Measurements from ENCODE around the gene GDPD2. TPM values are rescaled to one million over a fixed set of nuclear protein-coding genes. Genes with fewer than 3 reads are reported as not detected.

Gene GDPD2
- total RNA-seq, 1 donor from 2014 or later = 0.13 TPM

DNA sequence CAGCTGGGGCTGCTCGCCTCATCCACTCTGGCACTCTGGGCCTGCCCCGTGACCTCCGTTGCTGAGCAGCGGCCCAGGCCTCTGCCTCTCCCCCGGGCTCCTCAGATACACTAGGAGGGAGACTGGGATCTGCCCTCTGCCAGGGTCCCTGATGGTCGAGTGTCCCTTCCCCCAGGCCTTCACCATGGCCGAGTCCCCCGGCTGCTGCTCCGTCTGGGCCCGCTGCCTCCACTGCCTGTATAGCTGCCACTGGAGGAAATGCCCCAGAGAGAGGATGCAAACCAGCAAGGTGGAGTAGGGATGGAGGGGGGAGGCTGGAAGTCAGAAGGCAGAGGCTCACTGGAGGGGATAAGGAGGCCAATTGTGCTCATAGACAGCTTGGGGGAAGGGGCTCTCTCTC, 1.7 kb downstream of the GDPD2 start:
- Mint-ChIP-seq H3K4me3 (ENCODE audit: unreplicated experiment) (no peak overlapping the region), H3K27me3 (ENCODE audit: unreplicated experiment) (peaks cover 4% of the 10 kb centered on the region), H3K9me3 (ENCODE audit: unreplicated experiment) (no peaks in the 10 kb centered on the region), H3K27ac (ENCODE audit: unreplicated experiment) (no peak overlapping the region), H3K36me3 (ENCODE audit: low read depth, unreplicated experiment) (no peaks in the 10 kb centered on the region), H3K4me1 (ENCODE audit: unreplicated experiment) (no peaks in the 10 kb centered on the region)
- TF ChIP-seq, protein P1, sequence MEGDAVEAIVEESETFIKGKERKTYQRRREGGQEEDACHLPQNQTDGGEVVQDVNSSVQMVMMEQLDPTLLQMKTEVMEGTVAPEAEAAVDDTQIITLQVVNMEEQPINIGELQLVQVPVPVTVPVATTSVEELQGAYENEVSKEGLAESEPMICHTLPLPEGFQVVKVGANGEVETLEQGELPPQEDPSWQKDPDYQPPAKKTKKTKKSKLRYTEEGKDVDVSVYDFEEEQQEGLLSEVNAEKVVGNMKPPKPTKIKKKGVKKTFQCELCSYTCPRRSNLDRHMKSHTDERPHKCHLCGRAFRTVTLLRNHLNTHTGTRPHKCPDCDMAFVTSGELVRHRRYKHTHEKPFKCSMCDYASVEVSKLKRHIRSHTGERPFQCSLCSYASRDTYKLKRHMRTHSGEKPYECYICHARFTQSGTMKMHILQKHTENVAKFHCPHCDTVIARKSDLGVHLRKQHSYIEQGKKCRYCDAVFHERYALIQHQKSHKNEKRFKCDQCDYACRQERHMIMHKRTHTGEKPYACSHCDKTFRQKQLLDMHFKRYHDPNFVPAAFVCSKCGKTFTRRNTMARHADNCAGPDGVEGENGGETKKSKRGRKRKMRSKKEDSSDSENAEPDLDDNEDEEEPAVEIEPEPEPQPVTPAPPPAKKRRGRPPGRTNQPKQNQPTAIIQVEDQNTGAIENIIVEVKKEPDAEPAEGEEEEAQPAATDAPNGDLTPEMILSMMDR (IDR thresholded peaks at IDR 0.05; ENCODE audit: unreplicated experiment) = no peak
- DNase-seq (ENCODE audit: low spot score) = no peak

DNA sequence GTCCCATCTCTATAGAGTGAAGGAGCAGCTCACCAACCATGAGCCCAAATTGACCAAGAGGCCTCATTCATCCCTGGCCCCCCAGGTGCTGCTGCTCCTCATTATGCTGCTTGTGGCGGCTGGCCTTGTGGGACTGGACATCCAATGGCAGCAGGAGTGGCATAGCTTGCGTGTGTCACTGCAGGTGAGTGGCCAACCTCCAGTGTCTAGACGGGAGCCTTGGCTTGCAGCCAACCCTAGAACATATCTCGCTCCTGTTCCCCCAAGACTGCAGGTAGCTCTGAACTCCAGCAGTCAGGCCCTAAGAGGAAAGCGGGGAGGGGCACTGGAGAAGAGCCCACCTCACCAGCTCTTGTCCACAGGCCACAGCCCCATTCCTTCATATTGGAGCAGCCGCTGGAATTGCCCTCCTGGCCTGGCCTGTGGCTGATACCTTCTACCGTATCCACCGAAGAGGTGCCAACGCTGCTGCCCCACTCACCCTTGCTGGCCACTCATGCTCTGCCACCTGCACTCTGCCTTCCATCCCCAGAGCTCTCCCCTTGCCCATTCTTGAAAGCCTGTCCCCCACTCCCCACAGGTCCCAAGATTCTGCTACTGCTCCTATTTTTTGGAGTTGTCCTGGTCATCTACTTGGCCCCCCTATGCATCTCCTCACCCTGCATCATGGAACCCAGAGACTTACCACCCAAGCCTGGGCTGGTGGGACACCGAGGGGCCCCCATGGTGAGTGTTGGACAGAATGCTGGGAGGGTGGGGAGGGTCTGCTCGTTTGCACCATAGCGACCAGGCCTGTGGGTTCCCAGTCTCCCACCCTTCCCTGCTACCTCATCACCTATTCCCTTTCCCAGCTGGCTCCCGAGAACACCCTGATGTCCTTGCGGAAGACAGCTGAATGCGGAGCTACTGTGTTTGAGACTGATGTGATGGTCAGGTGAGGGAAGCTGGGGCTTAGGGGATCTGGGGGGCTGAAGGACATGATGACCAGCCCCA, 3.5 kb downstream of the GDPD2 start:
- no peak for DNase-seq (ENCODE audit: low spot score)
- TF ChIP-seq, protein P1 (IDR thresholded peaks at IDR 0.05; ENCODE audit: unreplicated experiment) = no peak
- no peaks in the 10 kb centered on the region for H3K36me3 Mint-ChIP-seq (ENCODE audit: low read depth, unreplicated experiment)
- H3K4me3 Mint-ChIP-seq (ENCODE audit: unreplicated experiment) = no peak overlapping the region
- H3K27ac Mint-ChIP-seq (ENCODE audit: unreplicated experiment) = no peak overlapping the region
- H3K9me3 Mint-ChIP-seq (ENCODE audit: unreplicated experiment) = no peaks in the 10 kb centered on the region
- H3K4me1 Mint-ChIP-seq (ENCODE audit: unreplicated experiment) = no peaks in the 10 kb centered on the region
- H3K27me3 Mint-ChIP-seq (ENCODE audit: unreplicated experiment) = peaks cover 4% of the 10 kb centered on the region

- TF ChIP-seq, protein P1 (IDR thresholded peaks at IDR 0.05; ENCODE audit: unreplicated experiment) = no peak
- Mint-ChIP-seq H3K9me3 (ENCODE audit: unreplicated experiment) (no peaks in the 10 kb centered on the region), H3K4me3 (ENCODE audit: unreplicated experiment) (no peak overlapping the region), H3K27me3 (ENCODE audit: unreplicated experiment) (peaks cover 4% of the 10 kb centered on the region), H3K27ac (ENCODE audit: unreplicated experiment) (no peak overlapping the region), H3K36me3 (ENCODE audit: low read depth, unreplicated experiment) (no peaks in the 10 kb centered on the region), H3K4me1 (ENCODE audit: unreplicated experiment) (no peaks in the 10 kb centered on the region)
- DNase-seq (ENCODE audit: low spot score) = no peak
These were observed 4.3 kb downstream of the GDPD2 start for GRCh38 chrX:70427365-70427764.

GRCh38 chrX:70429759-70430158, 6.6 kb downstream of the GDPD2 start:
- no peak overlapping the region for H3K4me3 Mint-ChIP-seq (ENCODE audit: unreplicated experiment)
- H3K9me3 Mint-ChIP-seq (ENCODE audit: unreplicated experiment) = no peaks in the 10 kb centered on the region
- DNase-seq (ENCODE audit: low spot score) = no peak
- no peak overlapping the region for H3K27ac Mint-ChIP-seq (ENCODE audit: unreplicated experiment)
- H3K4me1 Mint-ChIP-seq (ENCODE audit: unreplicated experiment) = no peaks in the 10 kb centered on the region
- TF ChIP-seq, protein P1 (IDR thresholded peaks at IDR 0.05; ENCODE audit: unreplicated experiment) = no peak
- H3K36me3 Mint-ChIP-seq (ENCODE audit: low read depth, unreplicated experiment) = no peaks in the 10 kb centered on the region
- H3K27me3 Mint-ChIP-seq (ENCODE audit: unreplicated experiment) = peaks cover 4% of the 10 kb centered on the region
